ENCODE data around the gene TMC6. TPM values are rescaled to one million over a fixed set of nuclear protein-coding genes. Genes with fewer than 3 reads are reported as not detected.

The TMC6 gene
- total RNA-seq, 1 donor from 2014 or later: 19.6 TPM

DNA sequence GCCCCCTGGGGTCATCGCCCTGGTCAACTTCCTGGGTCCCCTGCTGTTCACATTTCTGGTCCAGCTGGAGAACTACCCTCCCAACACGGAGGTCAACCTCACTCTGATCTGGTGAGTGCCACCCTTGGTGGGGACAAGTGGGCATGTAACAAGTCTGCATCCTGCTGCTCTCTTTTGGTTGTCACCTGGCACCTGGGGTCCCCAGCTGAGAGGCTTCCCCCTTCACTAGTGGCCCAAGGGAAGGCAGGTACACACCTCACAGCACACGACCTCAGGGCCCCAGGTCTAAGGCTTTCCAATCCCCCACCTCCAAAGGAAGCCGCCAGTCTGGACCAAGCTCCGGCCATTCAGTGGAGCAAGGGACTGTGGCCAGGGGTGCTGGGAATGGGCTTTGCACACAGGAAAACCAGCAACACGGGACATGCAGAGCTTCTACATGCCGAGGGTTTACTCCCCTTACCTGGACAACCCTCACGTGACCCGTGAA, 6.4 kb upstream of the TMC6 start:
- Mint-ChIP-seq H3K36me3 (ENCODE audit: low read depth) (no peaks in the 10 kb centered on the region), H3K4me3 (ENCODE audit: unreplicated experiment) (no peak overlapping the region), H3K4me1 (ENCODE audit: low read depth) (no peaks in the 10 kb centered on the region), H3K27me3 (ENCODE audit: low read depth) (peaks cover 2% of the 10 kb centered on the region), H3K27ac (ENCODE audit: unreplicated experiment) (no peak overlapping the region), H3K9me3 (ENCODE audit: low read depth) (no peaks in the 10 kb centered on the region)
- DNase-seq (ENCODE audit: low spot score): peak; percentile 55
- TF ChIP-seq, protein P1, sequence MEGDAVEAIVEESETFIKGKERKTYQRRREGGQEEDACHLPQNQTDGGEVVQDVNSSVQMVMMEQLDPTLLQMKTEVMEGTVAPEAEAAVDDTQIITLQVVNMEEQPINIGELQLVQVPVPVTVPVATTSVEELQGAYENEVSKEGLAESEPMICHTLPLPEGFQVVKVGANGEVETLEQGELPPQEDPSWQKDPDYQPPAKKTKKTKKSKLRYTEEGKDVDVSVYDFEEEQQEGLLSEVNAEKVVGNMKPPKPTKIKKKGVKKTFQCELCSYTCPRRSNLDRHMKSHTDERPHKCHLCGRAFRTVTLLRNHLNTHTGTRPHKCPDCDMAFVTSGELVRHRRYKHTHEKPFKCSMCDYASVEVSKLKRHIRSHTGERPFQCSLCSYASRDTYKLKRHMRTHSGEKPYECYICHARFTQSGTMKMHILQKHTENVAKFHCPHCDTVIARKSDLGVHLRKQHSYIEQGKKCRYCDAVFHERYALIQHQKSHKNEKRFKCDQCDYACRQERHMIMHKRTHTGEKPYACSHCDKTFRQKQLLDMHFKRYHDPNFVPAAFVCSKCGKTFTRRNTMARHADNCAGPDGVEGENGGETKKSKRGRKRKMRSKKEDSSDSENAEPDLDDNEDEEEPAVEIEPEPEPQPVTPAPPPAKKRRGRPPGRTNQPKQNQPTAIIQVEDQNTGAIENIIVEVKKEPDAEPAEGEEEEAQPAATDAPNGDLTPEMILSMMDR (IDR thresholded peaks at IDR 0.05): no peak

DNA sequence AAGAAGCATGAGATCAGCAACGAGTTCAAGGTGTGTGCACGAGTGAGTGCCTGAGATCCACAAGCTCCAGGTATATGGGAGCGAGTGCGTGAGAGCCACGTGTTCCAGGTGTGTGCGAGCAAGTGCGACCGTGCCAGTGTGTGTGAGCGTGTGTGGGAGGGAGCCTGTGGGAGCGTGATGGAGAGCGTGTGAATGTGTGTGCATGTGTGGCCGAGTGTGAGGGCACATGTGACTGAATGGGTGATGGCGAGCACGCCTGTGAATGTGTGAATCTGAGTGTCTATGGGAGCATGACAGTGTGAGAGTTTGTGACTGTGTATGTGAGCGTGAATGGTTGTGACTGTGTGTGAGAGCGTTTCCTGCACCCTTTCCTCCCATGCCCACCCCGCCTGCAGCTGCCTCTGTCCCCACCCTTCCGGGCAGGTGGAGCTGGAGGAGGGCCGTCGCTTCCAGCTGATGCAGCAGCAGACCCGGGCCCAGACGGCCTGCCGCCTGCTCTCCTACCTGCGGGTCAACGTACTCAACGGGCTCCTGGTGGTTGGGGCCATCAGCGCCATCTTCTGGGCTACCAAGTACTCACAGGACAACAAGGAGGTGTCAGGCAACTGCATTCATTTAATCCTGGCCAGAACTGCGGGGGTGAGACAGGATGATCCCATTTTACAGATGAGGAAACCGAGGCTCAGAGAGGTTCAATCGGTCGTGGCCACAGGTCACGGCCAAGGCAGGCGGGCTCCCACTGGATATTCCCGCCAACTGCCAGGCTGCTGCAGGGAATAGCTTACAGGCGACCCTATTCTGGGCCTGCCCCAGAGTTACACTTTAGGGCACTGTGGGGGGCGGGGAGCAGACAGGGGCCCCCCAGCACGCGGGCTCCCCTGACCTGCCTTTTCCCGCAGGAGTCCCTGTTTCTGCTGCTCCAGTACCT, 5.7 kb upstream of the TMC6 start:
- Mint-ChIP-seq H3K4me1 (ENCODE audit: low read depth) (no peaks in the 10 kb centered on the region), H3K27ac (ENCODE audit: unreplicated experiment) (no peak overlapping the region), H3K9me3 (ENCODE audit: low read depth) (no peaks in the 10 kb centered on the region), H3K27me3 (ENCODE audit: low read depth) (peaks cover 2% of the 10 kb centered on the region), H3K4me3 (ENCODE audit: unreplicated experiment) (no peak overlapping the region), H3K36me3 (ENCODE audit: low read depth) (no peaks in the 10 kb centered on the region)
- DNase-seq (ENCODE audit: low spot score): peak; percentile 94
- TF ChIP-seq, protein P1 (IDR thresholded peaks at IDR 0.05): peak; percentile 71

DNA sequence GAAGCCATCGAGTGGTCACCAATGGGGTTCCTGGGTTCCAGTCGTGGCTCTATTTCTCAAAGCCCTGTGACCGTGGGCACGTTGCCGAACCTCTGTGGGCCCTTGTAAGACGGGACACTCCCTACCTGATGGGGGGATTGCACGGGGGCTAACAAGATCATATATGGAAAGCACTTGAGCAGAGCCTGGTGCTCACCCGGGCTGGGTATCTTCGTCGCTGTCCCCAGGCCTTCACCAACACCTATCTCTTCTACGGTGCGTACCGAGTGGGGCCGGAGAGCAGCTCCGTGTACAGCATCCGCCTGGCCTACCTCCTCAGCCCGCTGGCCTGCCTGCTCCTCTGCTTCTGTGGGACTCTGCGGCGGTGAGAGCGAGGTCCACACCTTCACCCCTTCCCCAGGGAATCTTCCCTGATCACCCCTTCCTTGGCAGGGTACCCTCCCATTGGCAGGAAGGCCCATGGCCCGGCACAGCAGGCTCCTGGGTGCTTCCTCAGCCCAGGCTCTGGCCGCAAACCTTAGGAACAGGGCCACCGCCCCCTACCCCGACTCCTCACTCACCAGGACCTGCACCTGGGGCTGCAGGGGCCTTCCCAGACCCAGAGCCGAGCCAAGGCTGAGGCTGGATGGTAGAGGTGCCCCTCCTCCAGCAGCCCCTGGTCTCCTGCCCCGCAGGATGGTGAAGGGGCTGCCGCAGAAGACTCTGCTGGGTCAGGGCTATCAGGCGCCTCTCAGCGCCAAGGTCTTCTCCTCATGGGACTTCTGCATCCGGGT, 4.8 kb upstream of the TMC6 start:
- peak; percentile 78 for DNase-seq (ENCODE audit: low spot score)
- Mint-ChIP-seq H3K27me3 (ENCODE audit: low read depth) (peaks cover 2% of the 10 kb centered on the region), H3K4me1 (ENCODE audit: low read depth) (peaks cover 2% of the 10 kb centered on the region), H3K36me3 (ENCODE audit: low read depth) (no peaks in the 10 kb centered on the region), H3K27ac (ENCODE audit: unreplicated experiment) (no peak overlapping the region), H3K4me3 (ENCODE audit: unreplicated experiment) (no peak overlapping the region), H3K9me3 (ENCODE audit: low read depth) (no peaks in the 10 kb centered on the region)
- TF ChIP-seq, protein P1 (IDR thresholded peaks at IDR 0.05): no peak

- H3K27ac Mint-ChIP-seq (ENCODE audit: unreplicated experiment): no peak overlapping the region
- H3K36me3 Mint-ChIP-seq (ENCODE audit: low read depth): no peaks in the 10 kb centered on the region
- H3K27me3 Mint-ChIP-seq (ENCODE audit: low read depth): peaks cover 2% of the 10 kb centered on the region
- H3K9me3 Mint-ChIP-seq (ENCODE audit: low read depth): no peaks in the 10 kb centered on the region
- TF ChIP-seq, protein P1 (IDR thresholded peaks at IDR 0.05): no peak
- peaks cover 4% of the 10 kb centered on the region for H3K4me1 Mint-ChIP-seq (ENCODE audit: low read depth)
- peak; percentile 91 for DNase-seq (ENCODE audit: low spot score)
- H3K4me3 Mint-ChIP-seq (ENCODE audit: unreplicated experiment): no peak overlapping the region
Observed at GRCh38 chr17:78132767-78133178, 4.2 kb upstream of the TMC6 start.

GRCh38 chr17:78132084-78132676, 3.6 kb upstream of the TMC6 start:
- peaks cover 2% of the 10 kb centered on the region for H3K27me3 Mint-ChIP-seq (ENCODE audit: low read depth)
- H3K4me1 Mint-ChIP-seq (ENCODE audit: low read depth): peaks cover 9% of the 10 kb centered on the region
- no peak overlapping the region for H3K4me3 Mint-ChIP-seq (ENCODE audit: unreplicated experiment)
- no peaks in the 10 kb centered on the region for H3K9me3 Mint-ChIP-seq (ENCODE audit: low read depth)
- DNase-seq (ENCODE audit: low spot score): peak; percentile 87
- TF ChIP-seq, protein P1 (IDR thresholded peaks at IDR 0.05): no peak
- no peaks in the 10 kb centered on the region for H3K36me3 Mint-ChIP-seq (ENCODE audit: low read depth)
- no peak overlapping the region for H3K27ac Mint-ChIP-seq (ENCODE audit: unreplicated experiment)
